NCI-H2227 (cell line): ENCODE measurements around the gene TTC8.
"Not testable (repeated sequence)": the region's sequence is repeated elsewhere in the genome, so short reads cannot be mapped to it uniquely, and the experiment has no call there.

Experiments
- DNase-seq: peaks from one replicate; lab custom pipeline; 2025; ENCODE audit not compliant: unreplicated experiment; lab: John Stamatoyannopoulos, UW

Gene TTC8

GRCh38 chr14:88824314-88825077, at the start of gene TTC8:
Gene TTC8 (plus strand): TSS chr14:88824651. CDS start chr14:88824708, 57 bp downstream.
- peak; percentile 91 for DNase-seq

- DNase-seq, result no peak
Measured at GRCh38 chr14:88775532-88775931, 48.9 kb upstream of the TTC8 start.

- no peak for DNase-seq
Measured at GRCh38 chr14:88785911-88786310, 38.5 kb upstream of the TTC8 start.

- no peak for DNase-seq
Measured at GRCh38 chr14:88786715-88787114, 37.7 kb upstream of the TTC8 start.

DNA sequence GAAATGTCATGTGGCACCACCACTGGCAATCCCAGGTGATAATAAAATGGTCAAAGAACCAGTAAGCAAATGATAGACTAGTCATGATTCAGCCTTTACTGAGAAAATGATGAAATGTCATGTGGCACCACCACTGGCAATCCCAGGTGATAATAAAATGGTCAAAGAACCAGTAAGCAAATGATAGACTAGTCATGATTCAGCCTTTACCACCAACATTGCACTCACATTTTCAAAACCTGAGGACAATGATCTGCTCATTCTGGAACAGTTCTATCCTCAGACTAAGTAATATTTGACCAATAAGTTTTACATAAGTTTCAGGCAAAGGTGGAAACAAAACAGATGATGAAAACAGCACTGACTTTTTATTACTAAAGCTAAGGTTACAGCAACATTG, 34.9 kb upstream of the TTC8 start:
- DNase-seq, result not testable (repeated sequence)

- no peak for DNase-seq
Measured at GRCh38 chr14:88790501-88791251, 33.8 kb upstream of the TTC8 start.

- DNase-seq, result no peak
Measured at GRCh38 chr14:88791252-88791621, 33.2 kb upstream of the TTC8 start.

- peak; percentile 33 for DNase-seq
Measured at GRCh38 chr14:88791629-88792472, 32.6 kb upstream of the TTC8 start.

DNA sequence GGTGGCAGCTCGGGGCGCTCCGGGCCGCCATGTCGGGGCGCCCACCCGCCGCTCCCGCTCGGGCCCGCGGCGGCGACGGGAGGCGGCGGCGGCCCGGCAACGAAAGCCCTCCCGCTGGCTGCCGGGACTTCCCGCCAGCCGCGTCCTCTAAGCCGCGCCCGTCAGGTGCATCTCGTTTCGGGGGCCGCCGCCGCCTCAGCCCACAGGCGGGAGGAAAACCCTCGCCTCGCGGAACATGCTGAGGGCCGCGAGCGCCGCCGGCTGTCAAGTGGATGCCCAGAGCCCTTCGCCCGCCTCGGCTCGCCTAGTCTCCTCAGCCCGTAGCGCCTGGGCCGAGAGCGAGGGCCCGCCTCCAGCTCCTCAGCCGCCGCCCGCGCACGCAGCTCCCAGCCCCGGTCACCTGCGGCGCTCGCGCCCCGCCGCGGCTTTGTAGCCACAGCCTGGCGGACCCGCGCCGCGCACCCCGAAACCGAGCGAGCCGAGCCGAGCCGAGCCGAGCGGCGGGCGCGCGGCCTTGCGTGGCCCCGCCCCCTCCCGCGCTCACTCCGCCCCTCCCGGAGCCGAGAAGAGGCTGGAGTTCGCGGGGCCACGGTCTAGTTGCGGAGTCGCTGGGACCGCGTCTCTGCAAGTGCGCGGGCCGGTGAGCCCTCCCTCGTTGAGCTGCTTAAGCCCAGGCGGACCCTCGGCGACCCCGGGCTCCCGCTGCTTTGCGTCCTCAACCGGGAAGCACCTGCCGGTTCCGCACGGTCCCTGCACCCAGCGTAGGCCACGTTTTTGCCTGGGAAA, 31.8 kb upstream of the TTC8 start, which contains the start of gene EML5:
TSS of gene EML5 (minus strand) at position 481 of the 786 bp plus-strand sequence. CDS start at position 31, 450 bp downstream.
- peak; percentile 88 for DNase-seq

GRCh38 chr14:88793259-88793625, 31.2 kb upstream of the TTC8 start:
- no peak for DNase-seq

DNA sequence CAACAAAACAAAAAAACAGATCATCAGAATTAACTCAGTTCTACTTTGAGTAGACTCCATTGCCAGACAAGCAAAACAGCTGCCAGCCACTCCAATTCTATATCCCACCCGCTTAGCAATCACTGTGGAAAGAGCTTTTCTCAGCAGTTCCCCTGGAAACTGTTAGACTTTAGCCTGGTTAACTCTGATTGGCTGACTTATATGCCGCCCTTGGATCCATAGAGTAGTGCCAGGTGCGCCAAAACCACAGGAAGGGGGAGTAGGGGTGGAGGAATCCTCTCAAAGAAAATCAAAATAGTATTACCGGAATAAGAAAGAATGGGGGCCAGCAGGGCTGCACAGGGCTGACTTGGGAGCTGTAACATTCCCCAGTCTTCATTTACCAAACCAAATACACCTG, 26.3 kb upstream of the TTC8 start:
- peak; percentile 16 for DNase-seq

- no peak for DNase-seq
Measured at GRCh38 chr14:88799522-88799921, 24.9 kb upstream of the TTC8 start.

DNA sequence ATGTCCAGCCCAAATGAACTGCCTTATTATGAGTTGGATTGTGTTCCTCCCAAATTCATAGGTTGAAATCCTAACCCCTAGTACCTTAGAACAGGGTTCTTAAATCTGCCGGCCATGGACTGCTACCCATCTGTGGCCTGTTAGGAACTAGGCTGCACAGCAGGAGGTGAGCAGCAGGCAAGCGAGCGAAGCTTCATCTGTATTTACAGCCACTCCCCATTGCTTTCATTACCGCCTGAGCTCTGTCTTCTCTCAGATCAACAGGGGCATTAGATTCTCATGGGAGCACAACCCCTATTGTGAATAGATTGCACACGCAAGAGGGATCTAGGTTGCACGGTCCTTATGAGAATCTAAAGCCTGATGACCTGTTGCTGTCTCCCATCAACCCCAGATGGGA, 21.9 kb upstream of the TTC8 start:
- peak; percentile 13 for DNase-seq

DNA sequence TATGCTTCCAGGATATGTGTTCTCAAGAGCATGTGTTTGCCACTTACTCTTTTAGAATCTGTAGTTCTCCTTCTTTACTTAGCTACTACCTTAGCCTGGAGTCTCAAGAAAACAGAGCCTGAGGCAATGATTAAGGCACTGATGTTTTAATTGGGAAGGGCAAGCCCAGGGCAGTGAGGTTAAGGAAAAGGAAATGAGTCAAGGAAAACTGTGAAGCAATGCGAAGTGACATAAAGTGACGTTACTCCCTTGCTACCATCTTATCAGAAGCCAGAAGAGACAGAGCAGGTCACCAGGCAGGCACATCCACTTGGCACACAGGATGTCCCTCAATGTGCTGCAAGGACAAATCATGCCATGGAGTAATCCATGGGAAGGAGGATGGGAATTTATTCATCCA, 20.4 kb upstream of the TTC8 start:
- no peak for DNase-seq

- DNase-seq, result no peak
Measured at GRCh38 chr14:88804477-88804876, 20.0 kb upstream of the TTC8 start.

DNA sequence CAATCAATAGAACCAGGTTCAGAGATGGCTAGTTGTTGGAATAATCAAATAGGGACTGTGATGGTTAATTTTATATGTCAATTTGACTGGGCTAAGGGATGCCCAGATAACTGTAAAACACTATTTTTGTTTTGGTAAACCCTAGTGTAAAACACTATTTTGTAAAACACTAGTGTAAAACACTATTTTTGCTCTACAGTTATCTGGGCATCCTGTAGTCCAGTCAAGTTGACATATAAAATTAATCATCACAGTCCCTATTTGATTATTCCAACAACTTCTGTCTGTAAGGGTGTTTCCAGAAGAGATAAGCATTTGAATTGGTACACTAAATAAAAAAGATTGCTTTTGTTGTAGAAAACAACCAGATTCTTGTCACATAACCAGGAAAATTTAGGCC, 16.1 kb upstream of the TTC8 start:
- no peak for DNase-seq

GRCh38 chr14:88815980-88816379, 8.5 kb upstream of the TTC8 start:
- DNase-seq, result no peak

- no peak for DNase-seq
Measured at GRCh38 chr14:88818018-88818417, 6.4 kb upstream of the TTC8 start.

GRCh38 chr14:88819674-88820073, 4.8 kb upstream of the TTC8 start:
- DNase-seq, result not testable (repeated sequence)

- DNase-seq, result no peak
Measured at GRCh38 chr14:88821378-88821777, 3.1 kb upstream of the TTC8 start.

DNA sequence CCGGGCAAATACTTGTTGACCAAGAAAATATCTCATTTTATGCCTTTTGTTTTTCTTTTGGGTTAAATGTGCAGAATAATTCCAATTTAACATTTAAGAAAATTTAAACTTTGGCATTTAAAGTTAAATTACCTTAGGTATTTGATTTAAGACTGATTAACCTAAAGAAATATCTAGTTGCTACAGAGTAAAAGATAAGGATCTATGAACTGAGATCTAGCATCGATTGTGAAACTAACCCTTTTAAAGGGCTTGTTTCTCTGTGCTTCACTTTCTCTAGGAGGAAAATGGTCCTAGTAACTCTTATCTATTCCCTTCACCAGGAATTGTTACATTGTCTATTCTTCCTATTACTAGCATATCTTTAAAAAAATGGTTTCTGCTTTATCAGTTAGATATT, 2.6 kb upstream of the TTC8 start:
- DNase-seq, result no peak
